Measurements from ENCODE around the gene OLAH. TPM values are rescaled to one million over a fixed set of nuclear protein-coding genes. Genes with fewer than 3 reads are reported as not detected.

Gene OLAH
- total RNA-seq, 1 experiment from 2014 or later = not detected

DNA sequence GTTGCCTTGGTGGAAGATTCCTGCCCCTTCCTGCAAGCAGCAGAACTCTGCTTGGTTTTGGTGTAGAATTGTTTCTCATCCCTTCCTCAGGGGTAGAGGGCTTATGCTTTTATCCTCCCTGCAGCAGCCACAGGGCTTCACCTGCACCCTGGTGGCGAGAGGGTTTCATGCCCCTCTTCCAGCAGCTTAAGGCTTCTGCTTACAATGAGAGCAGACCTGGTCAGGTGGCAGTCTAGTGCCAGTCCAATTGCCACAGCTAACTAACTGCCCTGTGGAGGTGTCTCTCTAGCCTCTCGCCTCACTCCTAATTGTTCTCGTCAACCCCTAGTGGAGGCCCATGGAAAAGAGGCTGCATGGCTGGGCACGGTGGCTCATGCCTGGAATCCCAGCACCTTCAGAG lies 25.5 kb downstream of the OLAH start:
- ChIA-PET CTCF (interaction anchor here (0.7 to 0.8 kb wide), 2 partner anchors 37 to 116 kb away, joined by 3 read pairs; no protein-coding TSS in a partner anchor), POLR2A (no interaction called here)
- Mint-ChIP-seq H3K27me3 (ENCODE audit: low read depth) (peaks cover 18% of the 10 kb centered on the region), H3K36me3 (peaks cover 27% of the 10 kb centered on the region), H3K27ac (no peak overlapping the region), H3K4me3 (no peak overlapping the region), H3K4me1 (no peaks in the 10 kb centered on the region), H3K9me3 (peaks cover 43% of the 10 kb centered on the region)
- DNase-seq (ENCODE audit: low spot score) (no peak), ATAC-seq (no peak; the same call in 1 of the 2 replicates)
- TF ChIP-seq TEAD1 (CRISPR knock-in tag; IDR thresholded peaks at IDR 0.05) (no peak), JUN (CRISPR knock-in tag; IDR thresholded peaks at IDR 0.05) (no peak), SMAD3 (CRISPR knock-in tag; IDR thresholded peaks at IDR 0.05; ENCODE audit: borderline replicate concordance) (no peak), ELF4 (CRISPR knock-in tag; IDR thresholded peaks at IDR 0.05; ENCODE audit: low read depth) (no peak), ZNF219 (CRISPR knock-in tag; IDR thresholded peaks at IDR 0.05; ENCODE audit: borderline replicate concordance) (no peak), RORB (CRISPR knock-in tag; IDR thresholded peaks at IDR 0.05) (no peak), TP53 (CRISPR knock-in tag; IDR thresholded peaks at IDR 0.05) (no peak), CREM (CRISPR knock-in tag; IDR thresholded peaks at IDR 0.05) (no peak), EMX1 (CRISPR knock-in tag; IDR thresholded peaks at IDR 0.05) (no peak), NFATC4 (CRISPR knock-in tag; IDR thresholded peaks at IDR 0.05) (no peak), JAZF1 (CRISPR knock-in tag; IDR thresholded peaks at IDR 0.05) (no peak)
- TF ChIP-seq, protein P1, sequence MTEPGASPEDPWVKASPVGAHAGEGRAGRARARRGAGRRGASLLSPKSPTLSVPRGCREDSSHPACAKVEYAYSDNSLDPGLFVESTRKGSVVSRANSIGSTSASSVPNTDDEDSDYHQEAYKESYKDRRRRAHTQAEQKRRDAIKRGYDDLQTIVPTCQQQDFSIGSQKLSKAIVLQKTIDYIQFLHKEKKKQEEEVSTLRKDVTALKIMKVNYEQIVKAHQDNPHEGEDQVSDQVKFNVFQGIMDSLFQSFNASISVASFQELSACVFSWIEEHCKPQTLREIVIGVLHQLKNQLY (CRISPR knock-in tag; IDR thresholded peaks at IDR 0.05) = no peak
- TF ChIP-seq, protein P2, sequence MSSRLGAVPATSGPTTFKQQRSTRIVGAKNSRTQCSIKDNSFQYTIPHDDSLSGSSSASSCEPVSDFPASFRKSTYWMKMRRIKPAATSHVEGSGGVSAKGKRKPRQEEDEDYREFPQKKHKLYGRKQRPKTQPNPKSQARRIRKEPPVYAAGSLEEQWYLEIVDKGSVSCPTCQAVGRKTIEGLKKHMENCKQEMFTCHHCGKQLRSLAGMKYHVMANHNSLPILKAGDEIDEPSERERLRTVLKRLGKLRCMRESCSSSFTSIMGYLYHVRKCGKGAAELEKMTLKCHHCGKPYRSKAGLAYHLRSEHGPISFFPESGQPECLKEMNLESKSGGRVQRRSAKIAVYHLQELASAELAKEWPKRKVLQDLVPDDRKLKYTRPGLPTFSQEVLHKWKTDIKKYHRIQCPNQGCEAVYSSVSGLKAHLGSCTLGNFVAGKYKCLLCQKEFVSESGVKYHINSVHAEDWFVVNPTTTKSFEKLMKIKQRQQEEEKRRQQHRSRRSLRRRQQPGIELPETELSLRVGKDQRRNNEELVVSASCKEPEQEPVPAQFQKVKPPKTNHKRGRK (CRISPR knock-in tag; IDR thresholded peaks at IDR 0.05; ENCODE audit: borderline replicate concordance) = no peak
- TF ChIP-seq, protein P3, sequence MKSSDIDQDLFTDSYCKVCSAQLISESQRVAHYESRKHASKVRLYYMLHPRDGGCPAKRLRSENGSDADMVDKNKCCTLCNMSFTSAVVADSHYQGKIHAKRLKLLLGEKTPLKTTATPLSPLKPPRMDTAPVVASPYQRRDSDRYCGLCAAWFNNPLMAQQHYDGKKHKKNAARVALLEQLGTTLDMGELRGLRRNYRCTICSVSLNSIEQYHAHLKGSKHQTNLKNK (CRISPR knock-in tag; IDR thresholded peaks at IDR 0.05) = no peak
- TF ChIP-seq, protein P4, sequence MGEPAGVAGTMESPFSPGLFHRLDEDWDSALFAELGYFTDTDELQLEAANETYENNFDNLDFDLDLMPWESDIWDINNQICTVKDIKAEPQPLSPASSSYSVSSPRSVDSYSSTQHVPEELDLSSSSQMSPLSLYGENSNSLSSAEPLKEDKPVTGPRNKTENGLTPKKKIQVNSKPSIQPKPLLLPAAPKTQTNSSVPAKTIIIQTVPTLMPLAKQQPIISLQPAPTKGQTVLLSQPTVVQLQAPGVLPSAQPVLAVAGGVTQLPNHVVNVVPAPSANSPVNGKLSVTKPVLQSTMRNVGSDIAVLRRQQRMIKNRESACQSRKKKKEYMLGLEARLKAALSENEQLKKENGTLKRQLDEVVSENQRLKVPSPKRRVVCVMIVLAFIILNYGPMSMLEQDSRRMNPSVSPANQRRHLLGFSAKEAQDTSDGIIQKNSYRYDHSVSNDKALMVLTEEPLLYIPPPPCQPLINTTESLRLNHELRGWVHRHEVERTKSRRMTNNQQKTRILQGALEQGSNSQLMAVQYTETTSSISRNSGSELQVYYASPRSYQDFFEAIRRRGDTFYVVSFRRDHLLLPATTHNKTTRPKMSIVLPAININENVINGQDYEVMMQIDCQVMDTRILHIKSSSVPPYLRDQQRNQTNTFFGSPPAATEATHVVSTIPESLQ (CRISPR knock-in tag; IDR thresholded peaks at IDR 0.05) = no peak
- TF ChIP-seq, protein P5, sequence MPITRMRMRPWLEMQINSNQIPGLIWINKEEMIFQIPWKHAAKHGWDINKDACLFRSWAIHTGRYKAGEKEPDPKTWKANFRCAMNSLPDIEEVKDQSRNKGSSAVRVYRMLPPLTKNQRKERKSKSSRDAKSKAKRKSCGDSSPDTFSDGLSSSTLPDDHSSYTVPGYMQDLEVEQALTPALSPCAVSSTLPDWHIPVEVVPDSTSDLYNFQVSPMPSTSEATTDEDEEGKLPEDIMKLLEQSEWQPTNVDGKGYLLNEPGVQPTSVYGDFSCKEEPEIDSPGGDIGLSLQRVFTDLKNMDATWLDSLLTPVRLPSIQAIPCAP (CRISPR knock-in tag; IDR thresholded peaks at IDR 0.05) = no peak
- TF ChIP-seq, protein P6, sequence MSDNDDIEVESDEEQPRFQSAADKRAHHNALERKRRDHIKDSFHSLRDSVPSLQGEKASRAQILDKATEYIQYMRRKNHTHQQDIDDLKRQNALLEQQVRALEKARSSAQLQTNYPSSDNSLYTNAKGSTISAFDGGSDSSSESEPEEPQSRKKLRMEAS (CRISPR knock-in tag; IDR thresholded peaks at IDR 0.05) = no peak
- TF ChIP-seq, protein P7, sequence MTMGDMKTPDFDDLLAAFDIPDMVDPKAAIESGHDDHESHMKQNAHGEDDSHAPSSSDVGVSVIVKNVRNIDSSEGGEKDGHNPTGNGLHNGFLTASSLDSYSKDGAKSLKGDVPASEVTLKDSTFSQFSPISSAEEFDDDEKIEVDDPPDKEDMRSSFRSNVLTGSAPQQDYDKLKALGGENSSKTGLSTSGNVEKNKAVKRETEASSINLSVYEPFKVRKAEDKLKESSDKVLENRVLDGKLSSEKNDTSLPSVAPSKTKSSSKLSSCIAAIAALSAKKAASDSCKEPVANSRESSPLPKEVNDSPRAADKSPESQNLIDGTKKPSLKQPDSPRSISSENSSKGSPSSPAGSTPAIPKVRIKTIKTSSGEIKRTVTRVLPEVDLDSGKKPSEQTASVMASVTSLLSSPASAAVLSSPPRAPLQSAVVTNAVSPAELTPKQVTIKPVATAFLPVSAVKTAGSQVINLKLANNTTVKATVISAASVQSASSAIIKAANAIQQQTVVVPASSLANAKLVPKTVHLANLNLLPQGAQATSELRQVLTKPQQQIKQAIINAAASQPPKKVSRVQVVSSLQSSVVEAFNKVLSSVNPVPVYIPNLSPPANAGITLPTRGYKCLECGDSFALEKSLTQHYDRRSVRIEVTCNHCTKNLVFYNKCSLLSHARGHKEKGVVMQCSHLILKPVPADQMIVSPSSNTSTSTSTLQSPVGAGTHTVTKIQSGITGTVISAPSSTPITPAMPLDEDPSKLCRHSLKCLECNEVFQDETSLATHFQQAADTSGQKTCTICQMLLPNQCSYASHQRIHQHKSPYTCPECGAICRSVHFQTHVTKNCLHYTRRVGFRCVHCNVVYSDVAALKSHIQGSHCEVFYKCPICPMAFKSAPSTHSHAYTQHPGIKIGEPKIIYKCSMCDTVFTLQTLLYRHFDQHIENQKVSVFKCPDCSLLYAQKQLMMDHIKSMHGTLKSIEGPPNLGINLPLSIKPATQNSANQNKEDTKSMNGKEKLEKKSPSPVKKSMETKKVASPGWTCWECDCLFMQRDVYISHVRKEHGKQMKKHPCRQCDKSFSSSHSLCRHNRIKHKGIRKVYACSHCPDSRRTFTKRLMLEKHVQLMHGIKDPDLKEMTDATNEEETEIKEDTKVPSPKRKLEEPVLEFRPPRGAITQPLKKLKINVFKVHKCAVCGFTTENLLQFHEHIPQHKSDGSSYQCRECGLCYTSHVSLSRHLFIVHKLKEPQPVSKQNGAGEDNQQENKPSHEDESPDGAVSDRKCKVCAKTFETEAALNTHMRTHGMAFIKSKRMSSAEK (CRISPR knock-in tag; IDR thresholded peaks at IDR 0.05; ENCODE audit: borderline replicate concordance) = no peak
